Gastrocnemius medialis (tissue), 4 donors: Measurements from ENCODE around the gene HDAC7. TPM values are rescaled to one million over a fixed set of nuclear protein-coding genes. Genes with fewer than 3 reads are reported as not detected.

ENCODE experiments used
- ATAC-seq, 2 donors: fragments of 150-250 bp; one replicate each; pipeline ENCODE4 v1.9.1; 2016
- DNase-seq, 2 donors: peaks; one replicate each; pipeline ENCODE4 v3.0.0-alpha.2; 2019
- H3K27ac ChIP-seq, 4 donors: fragments of 200-600 bp; sonication (generic); 1 replicate in 1 of 4; 2 replicates in 3 of 4; pipeline ENCODE4 v1.5.1; 2016 to 2018; ENCODE audit warnings: mild to moderate bottlenecking in 2 of 4, moderate library complexity in 1 of 4
- H3K27me3 ChIP-seq, 3 donors: fragments of 200-600 bp; sonication (generic) in 2 of 3; 1 replicate in 1 of 3; 2 replicates in 2 of 3; pipeline versions ENCODE4 v1.5.1 to v1.6.0; 2016 to 2019; ENCODE audit warnings: mild to moderate bottlenecking in 1 of 3, moderate library complexity in 1 of 3
- H3K36me3 ChIP-seq, 2 donors: fragments of 200-600 bp; sonication (generic) in 1 of 2; one replicate each; pipeline ENCODE4 v1.5.1; 2017 to 2018
- H3K4me1 ChIP-seq, 2 donors: fragments of 200-600 bp; sonication (generic) in 1 of 2; one replicate each; pipeline ENCODE4 v1.5.1; 2016 to 2017; ENCODE audit warnings: mild to moderate bottlenecking in 2 of 2
- H3K4me3 ChIP-seq, 4 donors: fragments of 200-600 bp; sonication (generic) in 3 of 4; 1 replicate in 1 of 4; 2 replicates in 3 of 4; pipeline ENCODE4 v1.5.1; 2016 to 2019; ENCODE audit warnings: mild to moderate bottlenecking in 2 of 4
- H3K9me3 ChIP-seq, 3 donors: fragments of 200-600 bp; sonication (generic) in 2 of 3; 1 replicate in 1 of 3; 2 replicates in 2 of 3; pipeline ENCODE4 v1.5.1; 2016 to 2019
- CTCF ChIP-seq, 5 experiments: fragments of 450-650 bp in 3 of 5; fragments of 200-600 bp in 2 of 5; sonication (generic) in 2 of 5; IDR thresholded peaks in 4 of 5; conservative IDR thresholded peaks in 1 of 5; 1 replicate in 4 of 5; 2 replicates in 1 of 5; pipeline ENCODE4 v1.5.1; 2016 to 2019; ENCODE audit warnings: antibody characterized with exemption in 5 of 5, mild to moderate bottlenecking in 3 of 5, moderate library complexity in 3 of 5
- POLR2A ChIP-seq, 2 donors: fragments of 450-650 bp; IDR thresholded peaks; one replicate each; pipeline ENCODE4 v1.6.1; 2017; ENCODE audit warnings: antibody characterized with exemption in 2 of 2, mild to moderate bottlenecking in 2 of 2, moderate library complexity in 2 of 2
- in situ Hi-C, 4 donors: fragments of 200-750 bp; cut with MboI; loops; one replicate each; pipeline versions ENCODE4 v1.15.0 to v1.8.0; 2017; ENCODE audit warnings: low sequenced_read_pairs in 4 of 4
- intact Hi-C: fragments of 100-400 bp; cut with DNase I; formaldehyde crosslinking; loops from one replicate; pipeline ENCODE4 v1.15.1; 2023; ENCODE audit warnings: low total_unique reads
- total RNA-seq, 4 donors: library from RNA; depleted of rRNA; stranded (reverse); fragments of >200 nt; gene quantifications; one replicate each; pipeline versions ENCODE4 v1.1.0 to v1.2.3, GENCODE V29; 2016

The HDAC7 gene
- total RNA-seq, 4 donors from 2014 or later: 12.2 to 27.1 (median 17.0) TPM

- intact Hi-C loops (no loop called here), in situ Hi-C loops (no loop called here)
- Histone ChIP-seq H3K27ac (no peak overlapping the region), H3K9me3 (no peaks in the 10 kb centered on the region), H3K4me3 (no peak overlapping the region), H3K4me1 (no peaks in the 10 kb centered on the region), H3K36me3 (no peaks in the 10 kb centered on the region), H3K27me3 (no peaks in the 10 kb centered on the region)
- no peak for TF ChIP-seq POLR2A (IDR thresholded peaks at IDR 0.05)
- no peak for TF ChIP-seq CTCF (IDR thresholded peaks at IDR 0.05 in 4 of 5, conservative IDR thresholded peaks at IDR 0.05 in 1 of 5)
- ATAC-seq (no peak), DNase-seq (no peak)
Measured at GRCh38 chr12:47860279-47860841, 40.7 kb upstream of the HDAC7 start.

- H3K4me3 ChIP-seq: no peak overlapping the region
- no peaks in the 10 kb centered on the region for H3K36me3 ChIP-seq
- no peak overlapping the region for H3K27ac ChIP-seq
- no peak for DNase-seq
- no peaks in the 10 kb centered on the region for H3K9me3 ChIP-seq
- intact Hi-C loops (no loop called here), in situ Hi-C loops (no loop called here)
- TF ChIP-seq CTCF (IDR thresholded peaks at IDR 0.05 in 4 of 5, conservative IDR thresholded peaks at IDR 0.05 in 1 of 5): no peak
- no peak for TF ChIP-seq POLR2A (IDR thresholded peaks at IDR 0.05)
- H3K27me3 ChIP-seq: no peaks in the 10 kb centered on the region
- no peak for ATAC-seq
- H3K4me1 ChIP-seq: no peaks in the 10 kb centered on the region
Measured at GRCh38 chr12:47858511-47859266, 39.0 kb upstream of the HDAC7 start.

GRCh38 chr12:47856721-47857575, 37.2 kb upstream of the HDAC7 start:
- intact Hi-C loops: no loop called here
- Histone ChIP-seq H3K36me3 (no peaks in the 10 kb centered on the region), H3K27ac (no peak overlapping the region), H3K27me3 (no peaks in the 10 kb centered on the region), H3K9me3 (no peaks in the 10 kb centered on the region), H3K4me1 (no peaks in the 10 kb centered on the region), H3K4me3 (no peak overlapping the region)
- ATAC-seq: no peak
- DNase-seq: no peak
- in situ Hi-C loops: no loop called here
- TF ChIP-seq POLR2A (IDR thresholded peaks at IDR 0.05): no peak
- TF ChIP-seq CTCF (IDR thresholded peaks at IDR 0.05 in 4 of 5, conservative IDR thresholded peaks at IDR 0.05 in 1 of 5): no peak

GRCh38 chr12:47856094-47856493, 36.4 kb upstream of the HDAC7 start:
- TF ChIP-seq CTCF (IDR thresholded peaks at IDR 0.05 in 4 of 5, conservative IDR thresholded peaks at IDR 0.05 in 1 of 5): no peak
- no peak for TF ChIP-seq POLR2A (IDR thresholded peaks at IDR 0.05)
- ATAC-seq (no peak), DNase-seq (no peak)
- no peaks in the 10 kb centered on the region for H3K4me1 ChIP-seq
- intact Hi-C loops: no loop called here
- H3K27me3 ChIP-seq: no peaks in the 10 kb centered on the region
- no peaks in the 10 kb centered on the region for H3K9me3 ChIP-seq
- H3K27ac ChIP-seq: no peak overlapping the region
- H3K36me3 ChIP-seq: no peaks in the 10 kb centered on the region
- H3K4me3 ChIP-seq: no peak overlapping the region
- in situ Hi-C loops: no loop called here
